ENCODE data around the gene ARF4.

ARF4 gene

DNA sequence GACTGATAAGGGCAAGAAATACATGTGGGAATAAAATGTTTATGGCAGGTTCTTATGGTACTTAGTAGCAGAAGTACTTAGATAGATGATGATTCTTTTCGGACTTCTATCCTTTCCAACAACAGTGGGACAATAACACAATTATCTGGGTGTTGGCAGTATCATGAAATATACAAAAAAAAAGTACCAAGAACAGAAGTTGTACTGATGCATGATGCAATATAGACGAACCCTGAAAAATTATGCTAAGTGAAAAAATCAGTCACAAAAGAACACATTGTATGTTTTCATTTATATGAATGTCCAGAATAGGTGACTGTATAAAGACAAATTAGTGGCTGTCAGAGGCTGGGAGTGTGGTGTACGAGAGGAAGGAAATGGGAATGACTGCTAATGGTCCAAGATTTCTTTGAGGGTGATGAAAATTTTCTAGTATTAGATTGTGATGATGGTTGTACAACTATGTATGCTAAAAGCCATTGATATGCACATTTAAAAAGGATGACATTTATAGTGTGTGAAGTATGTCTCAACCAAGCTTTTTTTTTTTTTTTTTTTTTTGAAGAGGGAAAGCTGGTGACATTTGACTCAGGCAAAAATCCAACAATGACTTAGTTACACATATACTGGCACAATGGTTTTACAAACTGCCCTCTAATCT lies 21.0 kb downstream of the ARF4 start:
- no peak for DNase-seq

DNA sequence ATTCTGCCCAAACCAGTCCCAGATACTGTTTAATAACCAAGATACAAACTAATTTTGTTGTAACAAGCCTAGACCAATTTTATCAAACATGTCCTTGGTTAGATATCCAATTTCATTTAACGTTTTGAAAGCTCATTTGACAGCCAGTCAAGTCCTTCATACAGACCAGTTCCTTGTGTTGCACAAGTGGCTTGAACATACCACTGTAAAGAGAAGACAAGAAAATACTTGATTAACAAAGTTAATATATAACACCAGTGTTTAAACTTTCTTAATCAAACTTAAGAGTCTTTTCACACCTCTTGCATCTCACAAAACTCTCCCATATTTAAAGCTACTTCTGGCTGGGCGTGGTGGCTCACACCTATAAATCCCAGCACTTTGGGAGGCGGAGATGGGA lies 25.0 kb downstream of the ARF4 start:
- no peak for DNase-seq

DNA sequence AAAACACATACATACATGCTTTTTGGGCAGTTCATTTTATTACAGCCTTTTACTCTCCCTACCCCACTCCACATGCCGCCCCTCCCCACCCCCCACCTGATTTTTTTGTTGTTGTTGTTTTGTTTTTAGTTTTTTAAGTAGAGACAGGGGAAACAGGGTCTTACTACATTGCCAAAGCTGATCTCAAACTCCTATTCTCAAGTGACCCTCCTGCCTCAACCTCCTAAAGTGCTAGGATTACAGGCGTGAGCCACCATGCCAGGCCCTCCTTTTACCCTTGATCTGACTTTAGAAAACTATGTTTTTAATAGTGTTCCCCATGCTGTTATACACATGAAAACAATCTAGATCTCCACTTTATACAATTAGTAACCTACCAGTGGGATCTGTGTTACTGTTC lies 26.3 kb downstream of the ARF4 start:
- DNase-seq, result no peak

DNA sequence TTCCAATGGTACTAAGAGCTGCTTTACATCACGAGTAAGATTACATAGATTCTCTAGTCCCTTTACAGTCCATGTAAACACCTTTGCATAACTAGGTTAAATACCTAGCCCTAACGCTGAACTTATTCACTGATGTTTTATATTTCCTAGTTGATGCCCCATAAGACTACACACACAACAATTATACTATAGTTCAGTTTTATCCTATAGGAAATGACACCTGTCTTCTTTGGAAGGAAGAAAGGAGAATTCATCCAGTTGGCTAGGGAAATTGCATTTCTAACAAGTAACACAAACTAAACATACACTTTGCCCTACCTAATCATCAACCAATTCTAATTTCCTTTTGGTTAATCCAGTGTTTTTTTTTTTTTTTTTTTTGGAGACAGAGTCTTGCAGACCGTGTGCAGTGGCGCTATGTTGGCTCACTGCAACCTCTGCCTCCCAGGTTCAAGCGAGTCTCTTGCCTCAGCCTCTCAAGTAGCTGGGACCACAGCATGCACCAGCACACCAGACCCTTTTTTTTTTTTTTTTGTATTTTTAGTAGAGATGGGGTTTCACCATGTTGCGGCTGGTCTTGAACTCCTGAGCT lies 27.2 kb downstream of the ARF4 start:
- DNase-seq, result no peak

DNA sequence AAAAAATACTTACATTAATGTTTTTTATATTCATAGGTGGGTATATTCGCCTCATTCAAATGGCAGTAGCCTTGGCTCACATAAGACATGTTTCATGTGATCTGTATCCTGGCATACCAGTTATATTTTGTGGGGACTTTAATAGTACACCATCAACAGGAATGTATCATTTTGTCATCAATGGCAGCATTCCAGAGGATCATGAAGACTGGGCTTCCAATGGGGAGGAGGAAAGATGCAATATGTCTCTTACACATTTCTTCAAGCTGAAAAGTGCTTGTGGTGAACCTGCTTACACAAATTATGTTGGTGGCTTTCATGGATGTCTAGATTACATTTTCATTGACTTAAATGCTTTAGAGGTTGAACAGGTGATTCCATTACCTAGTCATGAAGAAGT lies 37.6 kb downstream of the ARF4 start:
- DNase-seq, result no peak

DNA sequence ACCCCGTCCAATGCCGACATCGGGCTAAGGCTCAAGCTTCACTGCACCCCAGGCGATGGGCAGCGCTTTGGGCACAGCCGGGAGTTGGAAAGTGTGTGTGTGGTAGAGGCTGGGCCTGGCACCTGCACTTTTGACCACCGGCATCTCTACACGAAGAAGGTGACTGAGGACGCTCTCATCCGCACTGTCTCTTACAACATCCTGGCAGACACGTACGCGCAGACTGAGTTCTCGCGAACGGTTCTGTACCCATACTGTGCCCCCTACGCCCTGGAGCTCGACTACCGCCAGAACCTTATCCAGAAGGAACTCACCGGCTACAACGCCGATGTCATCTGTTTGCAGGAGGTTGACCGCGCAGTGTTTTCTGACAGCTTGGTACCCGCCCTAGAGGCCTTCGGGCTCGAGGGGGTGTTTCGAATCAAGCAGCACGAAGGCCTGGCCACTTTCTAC lies 40.0 kb downstream of the ARF4 start:
- no peak for DNase-seq

DNA sequence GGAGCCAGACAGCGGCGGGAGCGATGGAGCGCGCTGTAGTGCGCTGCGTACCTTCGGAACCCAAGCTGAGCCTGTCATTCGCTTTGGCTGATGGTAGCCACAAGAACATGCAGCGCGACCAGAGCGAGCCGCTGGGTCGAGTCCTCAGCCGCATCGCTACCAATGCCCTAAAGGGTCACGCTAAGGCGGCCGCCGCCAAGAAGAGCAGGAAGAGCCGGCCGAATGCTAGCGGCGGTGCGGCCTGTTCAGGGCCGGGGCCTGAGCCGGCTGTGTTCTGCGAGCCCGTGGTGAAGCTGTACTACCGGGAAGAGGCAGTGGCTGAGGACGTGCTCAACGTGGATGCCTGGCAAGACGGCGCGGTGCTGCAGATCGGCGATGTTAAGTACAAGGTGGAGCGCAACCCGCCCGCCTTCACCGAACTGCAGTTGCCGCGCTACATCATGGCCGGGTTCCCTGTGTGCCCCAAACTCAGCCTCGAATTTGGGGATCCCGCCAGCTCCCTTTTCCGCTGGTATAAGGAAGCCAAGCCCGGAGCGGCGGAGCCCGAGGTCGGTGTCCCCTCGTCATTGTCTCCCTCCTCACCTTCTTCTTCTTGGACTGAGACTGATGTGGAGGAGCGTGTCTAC lies 40.6 kb downstream of the ARF4 start:
- peak; percentile 13 for DNase-seq

DNA sequence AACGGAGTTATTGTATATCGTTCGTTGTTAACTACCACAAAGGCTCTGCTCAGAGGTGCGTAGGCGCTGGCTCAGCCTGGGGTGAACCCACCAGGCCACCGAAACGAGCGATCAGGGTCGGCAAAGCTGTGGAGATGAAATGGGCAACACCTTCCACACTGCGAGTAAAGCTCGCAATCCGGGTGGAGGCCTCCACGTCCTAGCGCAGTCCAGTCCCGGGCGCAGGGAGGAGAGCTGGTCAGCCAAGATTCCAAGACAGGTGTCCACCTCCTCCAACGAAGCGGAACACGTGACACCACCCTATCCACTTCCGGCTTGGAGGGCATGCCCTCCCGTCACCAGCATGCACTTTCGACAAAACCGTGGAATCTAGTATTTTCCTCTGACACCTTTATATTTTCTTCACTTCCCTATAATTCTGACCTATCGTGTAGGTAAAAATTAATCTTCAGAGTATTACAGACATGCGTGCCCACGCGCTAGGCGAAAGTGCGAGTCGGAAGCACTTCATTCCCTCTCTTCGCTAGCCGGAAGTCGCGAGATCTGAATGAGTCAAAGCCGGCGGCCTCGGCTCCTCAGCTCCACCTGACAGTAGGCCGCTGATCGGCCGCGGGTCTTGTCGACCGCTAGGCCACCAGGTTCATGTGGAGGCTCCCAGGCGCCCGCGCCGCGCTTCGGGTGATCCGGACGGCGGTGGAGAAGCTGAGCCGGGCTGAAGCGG lies 41.2 kb downstream of the ARF4 start, which contains the start of gene PDE12:
PDE12 (plus strand) TSS at position 537 of the 721 bp plus-strand sequence; CDS start at position 643, 106 bp downstream.
- peak; percentile 74 for DNase-seq

DNA sequence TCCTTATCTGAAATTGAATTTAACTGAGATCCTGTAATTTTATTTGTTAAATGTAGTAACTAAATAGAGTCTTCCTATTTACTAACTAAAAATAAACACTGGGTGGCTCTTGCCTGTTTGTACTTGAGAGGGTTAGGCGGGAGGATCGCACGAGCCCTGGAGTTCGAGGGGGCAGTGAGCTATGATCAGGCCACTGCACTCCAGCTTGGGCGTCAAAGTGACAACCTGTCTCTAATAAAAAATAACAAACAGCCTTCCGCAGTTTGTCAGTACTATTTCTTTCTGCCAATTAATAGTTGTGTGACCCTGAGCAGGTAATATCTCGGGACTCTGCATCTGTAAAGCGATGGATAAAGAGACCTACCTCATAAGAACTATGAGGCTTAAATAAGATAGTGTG lies 41.8 kb downstream of the ARF4 start:
- no peak for DNase-seq

DNA sequence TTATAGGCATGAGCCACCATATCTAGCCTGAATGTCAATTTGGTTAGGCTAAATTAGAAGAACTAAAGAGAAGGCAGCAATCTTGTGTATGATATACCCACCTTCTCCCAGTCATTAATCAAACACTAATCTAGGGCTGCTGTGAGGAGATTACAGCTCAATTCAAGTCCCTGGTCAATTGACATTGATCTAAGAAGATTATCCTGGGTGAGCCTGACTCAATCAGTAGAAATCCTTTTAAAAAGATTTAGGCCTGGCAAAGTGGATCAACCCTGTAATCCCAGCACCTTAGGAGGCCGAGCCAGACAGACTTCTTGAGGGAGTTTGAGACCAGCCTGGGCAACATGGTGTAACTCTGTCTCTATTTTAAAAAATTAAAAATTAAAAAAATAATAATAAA lies 50.5 kb downstream of the ARF4 start:
- DNase-seq, result no peak

DNA sequence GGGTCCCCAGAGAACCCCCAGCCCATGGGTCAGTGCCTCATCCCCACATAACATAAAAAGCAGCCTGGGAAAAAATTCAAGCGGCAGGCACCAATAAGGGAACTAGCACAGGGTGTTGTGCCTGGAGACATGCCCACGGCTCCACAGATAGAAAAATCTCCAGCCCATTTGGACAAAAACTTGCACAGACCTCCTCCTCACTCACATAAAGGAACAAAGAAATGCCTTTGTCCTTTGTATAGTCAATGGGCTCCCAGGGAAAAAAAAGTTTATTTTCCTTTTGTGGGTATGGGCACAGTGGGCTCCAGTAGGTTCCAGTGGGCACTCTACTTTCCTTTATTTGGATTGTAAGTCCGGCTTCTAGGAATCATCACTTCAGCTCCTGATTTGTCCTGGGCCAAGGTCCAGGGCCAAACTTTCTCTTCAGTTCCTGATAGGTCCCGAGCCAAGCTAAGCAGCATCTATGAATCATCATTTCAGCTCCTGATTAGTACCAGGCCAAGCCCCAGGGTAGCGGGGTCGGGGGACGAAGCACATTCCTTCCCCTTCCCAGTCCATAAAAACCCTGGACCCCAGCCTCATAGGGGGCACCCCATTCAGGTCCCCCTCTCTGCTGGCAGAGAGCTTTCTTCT lies 51.4 kb downstream of the ARF4 start:
- no peak for DNase-seq

DNA sequence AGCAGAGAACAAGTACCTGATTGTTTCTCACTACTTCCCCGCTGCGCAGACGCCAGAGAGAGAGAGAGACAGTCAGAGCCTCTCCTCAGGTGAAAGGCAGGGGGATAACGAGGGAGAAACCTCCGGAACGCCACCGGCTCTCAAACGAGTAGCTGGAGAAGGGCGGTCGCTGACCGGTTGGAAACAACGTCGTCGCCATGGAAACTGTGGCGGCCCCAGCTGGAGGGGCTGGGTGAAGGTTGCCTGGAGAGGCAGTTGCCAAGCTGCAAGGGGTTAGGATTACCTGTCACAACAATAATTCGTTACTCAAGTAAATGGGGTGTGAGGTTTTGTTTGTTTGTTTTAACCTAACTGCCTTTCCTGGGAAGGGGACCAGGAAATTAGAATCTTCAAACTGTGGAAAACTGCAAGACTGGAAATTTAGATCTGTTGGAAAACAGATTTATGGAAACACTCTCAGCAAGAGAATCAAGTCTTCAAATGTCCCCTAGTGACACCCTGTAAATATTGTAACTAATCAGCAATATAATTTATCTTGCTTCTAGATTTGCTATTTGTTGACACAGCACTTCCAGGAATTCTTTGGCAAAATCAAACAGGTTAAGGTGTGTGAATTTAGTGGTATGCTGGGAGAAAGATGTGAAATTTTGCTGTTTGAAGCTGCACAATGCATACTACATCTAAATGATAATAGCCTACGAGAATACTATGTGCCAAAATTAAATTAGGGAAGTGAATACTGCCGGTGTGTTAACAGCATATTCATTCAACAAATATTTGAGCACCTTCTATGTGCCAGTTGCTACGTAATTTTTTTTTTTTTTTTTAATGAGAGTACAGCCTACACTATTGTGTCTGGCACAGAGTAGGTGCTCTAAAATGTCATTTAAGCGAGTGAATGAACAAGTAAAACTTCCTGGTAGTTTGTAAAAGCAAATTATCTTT lies 52.7 kb downstream of the ARF4 start, which contains the start of gene DNAH12:
DNAH12 (minus strand) TSS at position 164 of the 945 bp plus-strand sequence. CDS start 1,474 bp downstream, outside the sequence.
- DNase-seq, result peak; percentile 61

DNA sequence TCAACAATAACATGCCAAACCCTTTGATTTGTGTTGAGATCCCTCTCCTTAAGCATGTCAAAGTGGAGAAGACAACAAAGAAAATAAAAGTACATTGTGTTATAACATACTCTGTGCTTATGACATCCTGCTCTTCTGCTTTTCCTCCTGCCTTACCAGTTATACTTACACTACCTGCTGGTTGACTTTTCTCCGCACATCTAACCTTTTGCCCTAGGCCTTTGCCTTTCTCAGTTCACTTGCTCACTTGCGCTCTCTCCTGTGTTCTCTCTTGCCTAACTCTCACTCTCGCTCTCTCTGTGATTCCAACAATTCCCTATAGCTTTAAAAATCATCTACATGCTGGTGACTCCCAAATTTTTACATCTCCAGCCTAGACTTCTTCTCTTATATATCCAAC lies 58.7 kb downstream of the ARF4 start:
- DNase-seq, result no peak

DNA sequence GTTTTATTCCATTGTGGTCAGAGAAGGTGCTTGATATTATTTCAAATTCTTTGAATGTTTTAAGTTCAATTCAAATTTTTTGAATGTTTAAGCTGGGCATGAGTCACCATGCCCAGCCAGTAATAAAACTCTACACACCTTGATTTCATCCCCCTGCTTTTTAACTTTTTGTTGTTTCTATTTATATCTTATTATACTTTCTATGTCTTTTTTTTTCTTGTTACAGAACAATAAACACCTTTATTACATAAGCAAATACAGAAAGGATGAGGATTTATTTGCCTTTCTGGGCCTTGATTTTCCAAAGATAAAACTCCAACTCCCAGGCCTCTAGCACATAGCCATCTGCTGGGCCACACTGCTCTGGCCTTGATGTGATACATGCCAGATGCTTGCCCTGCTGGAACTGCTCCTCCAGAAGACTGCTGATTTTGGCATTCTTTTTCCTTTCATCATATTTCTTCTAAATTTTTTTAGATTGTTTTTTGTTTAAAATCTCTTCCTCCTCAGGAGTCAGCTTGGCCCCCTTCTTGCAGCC lies 67.0 kb downstream of the ARF4 start:
- DNase-seq, result peak; percentile 12
